Keratinocyte (primary cell): Measurements from ENCODE around the gene GTF2H1.

ENCODE experiments used
- CTCF ChIP-seq, 3 experiments: IDR thresholded peaks in 1 of 3; conservative IDR thresholded peaks in 1 of 3; optimal IDR thresholded peaks in 1 of 3; 2 replicates in 2 of 3; 3 replicates in 1 of 3; pipeline versions ENCODE3 to v1.5.1; 2011; ENCODE audit warnings: low read length in 3 of 3, mild to moderate bottlenecking in 3 of 3, moderate library complexity in 2 of 3, control low read depth in 1 of 3, inconsistent platforms in 1 of 3; ENCODE audit not compliant: insufficient read depth in 2 of 3; ENCODE audit errors: extremely low read depth in 1 of 3
- EZH2 ChIP-seq: IDR thresholded peaks from one replicate; pipeline ENCODE4 v1.6.1; 2012; ENCODE audit warnings: inconsistent platforms, mild to moderate bottlenecking, low read length, moderate library complexity

- TF ChIP-seq CTCF (optimal IDR thresholded peaks at IDR 0.05 in 1 of 3, IDR thresholded peaks at IDR 0.05 in 1 of 3, conservative IDR thresholded peaks at IDR 0.05 in 1 of 3; ENCODE audit: extremely low read depth in 1 of 3, insufficient read depth in 2 of 3, low read length in 3 of 3) (no peak), EZH2 (no peak)
These were observed 10.5 kb downstream of the GTF2H1 start for GRCh38 chr11:18332891-18333290.
